GM19455 (cell line): ENCODE results near the gene LAMC3.

Source experiments
- ATAC-seq: cut with Tn5 transposase; IDR thresholded peaks from one replicate; pipeline ENCODE4 v1.9.1; 2021; ENCODE audit not compliant: unreplicated experiment

Gene LAMC3

DNA sequence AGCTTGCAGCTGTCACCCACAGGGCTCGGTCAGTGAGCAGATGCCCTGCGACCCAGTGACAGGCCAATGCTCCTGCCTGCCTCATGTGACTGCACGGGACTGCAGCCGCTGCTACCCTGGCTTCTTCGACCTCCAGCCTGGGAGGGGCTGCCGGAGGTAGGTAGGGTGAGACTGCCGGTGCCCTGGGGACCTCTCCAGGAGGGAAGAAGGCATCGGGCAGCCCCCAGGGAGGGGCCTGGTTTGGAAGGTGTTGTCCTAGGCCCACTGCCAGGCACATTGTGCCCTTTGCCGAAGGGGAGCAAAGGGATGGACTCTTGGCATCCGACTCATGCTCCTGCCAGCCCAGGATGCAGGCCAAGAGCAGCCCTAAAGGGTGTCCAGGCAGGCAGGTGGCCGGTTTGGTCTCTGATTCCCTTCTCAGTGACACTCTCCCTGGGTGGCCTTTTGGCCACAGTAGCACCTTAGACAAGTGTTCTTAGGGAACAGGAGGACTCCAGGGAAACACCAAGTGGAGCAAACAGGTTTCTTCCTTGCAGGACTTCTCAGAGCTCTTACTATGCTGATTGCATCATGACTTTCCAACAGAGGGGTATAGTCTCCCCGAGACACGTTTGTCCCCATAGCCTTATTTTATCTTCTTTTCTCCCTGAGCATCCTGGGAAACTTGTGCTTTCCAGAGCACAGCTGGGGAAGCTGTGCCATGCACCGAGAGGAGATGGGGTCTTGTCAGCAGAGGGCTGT lies 59.3 kb downstream of the LAMC3 start:
- no peak for ATAC-seq

DNA sequence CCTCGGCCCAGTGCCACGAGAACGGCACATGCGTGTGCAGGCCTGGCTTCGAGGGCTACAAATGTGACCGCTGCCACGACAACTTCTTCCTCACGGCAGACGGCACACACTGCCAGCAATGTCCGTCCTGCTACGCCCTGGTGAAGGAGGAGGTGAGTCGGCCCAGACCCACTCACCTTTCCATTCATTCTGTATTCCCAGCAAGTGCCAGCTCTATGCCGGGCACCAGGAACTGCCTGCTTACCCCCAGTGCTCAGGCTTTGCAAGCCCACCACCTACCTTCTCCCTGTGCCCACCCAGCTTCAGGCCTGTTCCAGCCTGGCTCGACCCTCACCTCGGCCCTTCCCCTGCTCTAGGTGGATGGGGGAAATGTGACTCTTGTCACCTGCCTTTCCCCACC lies 60.7 kb downstream of the LAMC3 start:
- no peak for ATAC-seq

DNA sequence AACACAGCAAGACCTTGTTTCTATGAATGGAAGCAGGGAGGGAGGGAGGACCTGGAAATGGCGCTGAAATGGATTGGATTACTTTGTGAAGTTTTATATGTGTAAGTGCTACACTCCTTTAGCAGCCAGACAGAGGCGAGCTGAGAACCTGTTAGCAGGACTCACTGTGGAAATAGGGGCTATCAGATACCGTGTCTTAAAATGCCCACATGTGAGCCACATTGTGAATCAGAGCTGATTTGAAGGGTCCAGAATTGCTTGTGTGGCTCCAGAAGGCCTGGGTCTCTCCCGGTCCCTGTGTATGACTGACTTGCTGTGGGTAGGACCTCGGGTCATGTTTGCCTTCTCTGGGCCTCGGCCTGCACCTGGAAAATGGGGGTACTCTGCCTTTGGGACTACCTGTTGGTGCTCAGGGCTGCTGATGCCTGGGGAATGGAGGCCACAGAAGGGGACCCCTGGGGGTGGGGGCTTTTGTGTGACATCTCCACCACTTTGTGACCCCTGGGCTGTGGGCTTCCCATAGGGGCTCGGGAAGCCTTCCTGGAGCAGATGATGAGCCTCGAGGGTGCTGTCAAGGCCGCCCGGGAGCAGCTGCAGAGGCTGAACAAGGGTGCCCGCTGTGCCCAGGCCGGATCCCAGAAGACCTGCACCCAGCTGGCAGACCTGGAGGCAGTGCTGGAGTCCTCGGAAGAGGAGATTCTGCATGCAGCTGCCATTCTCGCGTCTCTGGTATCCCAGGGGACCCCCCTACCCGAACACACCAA lies 63.3 kb downstream of the LAMC3 start:
- no peak for ATAC-seq

DNA sequence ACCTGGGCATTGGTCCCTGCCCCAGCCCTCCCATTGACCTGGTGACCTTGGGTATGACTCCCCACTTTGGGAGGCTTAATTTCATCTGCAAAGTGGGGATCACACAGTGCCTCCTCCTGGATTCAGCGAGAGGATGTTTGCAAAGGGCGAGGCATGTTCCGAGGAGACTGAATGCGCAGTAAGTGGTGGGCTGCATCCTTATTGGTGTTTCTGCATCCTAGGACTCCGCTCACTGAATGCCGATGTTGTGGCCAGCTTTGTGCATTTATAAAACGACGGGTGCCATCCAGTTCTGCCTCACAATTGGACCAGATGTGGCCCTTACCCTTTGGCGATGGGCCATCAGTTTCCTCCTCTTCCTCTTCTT lies 63.9 kb downstream of the LAMC3 start:
- ATAC-seq: no peak

DNA sequence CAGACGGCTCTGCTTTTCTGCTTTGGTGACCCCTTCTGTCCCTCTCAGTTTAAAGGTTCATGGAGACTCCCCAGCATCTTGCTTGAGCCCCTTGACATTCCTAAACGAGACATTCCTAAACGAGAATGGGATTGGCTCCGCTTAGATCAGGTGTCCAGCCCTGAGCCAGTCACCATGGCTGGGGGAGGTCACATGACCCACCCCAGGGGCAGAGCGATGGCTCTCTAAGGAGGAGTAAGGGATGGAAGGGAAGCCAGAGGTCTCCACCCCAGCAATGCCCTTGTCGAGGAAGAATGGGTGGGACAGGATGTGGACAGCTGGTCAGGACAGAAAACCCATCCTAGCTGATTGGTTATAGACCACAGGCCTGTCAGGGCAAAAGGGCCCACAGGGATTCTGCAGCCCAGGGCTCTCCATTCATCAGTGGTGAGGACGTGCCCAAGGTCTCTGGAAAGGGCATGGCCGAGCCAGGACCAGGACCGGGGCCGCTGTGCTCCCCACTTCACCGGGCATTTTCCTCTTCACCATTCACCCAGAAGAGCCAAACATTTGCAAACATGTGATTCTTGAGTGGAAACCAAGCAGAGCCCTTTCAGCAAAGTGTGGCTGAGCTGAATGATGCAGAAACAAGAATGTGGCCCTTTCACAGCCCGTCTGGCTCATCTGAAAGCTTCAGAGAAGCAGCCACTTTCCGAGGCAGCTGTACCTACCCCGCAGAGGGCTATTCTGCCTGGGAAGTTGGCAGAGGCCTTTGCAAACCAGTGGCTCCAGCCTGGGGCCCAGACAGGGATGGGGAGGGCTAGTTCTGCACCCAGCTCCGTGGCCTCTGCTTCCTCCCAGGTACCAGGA lies 67.6 kb downstream of the LAMC3 start:
- ATAC-seq: no peak

DNA sequence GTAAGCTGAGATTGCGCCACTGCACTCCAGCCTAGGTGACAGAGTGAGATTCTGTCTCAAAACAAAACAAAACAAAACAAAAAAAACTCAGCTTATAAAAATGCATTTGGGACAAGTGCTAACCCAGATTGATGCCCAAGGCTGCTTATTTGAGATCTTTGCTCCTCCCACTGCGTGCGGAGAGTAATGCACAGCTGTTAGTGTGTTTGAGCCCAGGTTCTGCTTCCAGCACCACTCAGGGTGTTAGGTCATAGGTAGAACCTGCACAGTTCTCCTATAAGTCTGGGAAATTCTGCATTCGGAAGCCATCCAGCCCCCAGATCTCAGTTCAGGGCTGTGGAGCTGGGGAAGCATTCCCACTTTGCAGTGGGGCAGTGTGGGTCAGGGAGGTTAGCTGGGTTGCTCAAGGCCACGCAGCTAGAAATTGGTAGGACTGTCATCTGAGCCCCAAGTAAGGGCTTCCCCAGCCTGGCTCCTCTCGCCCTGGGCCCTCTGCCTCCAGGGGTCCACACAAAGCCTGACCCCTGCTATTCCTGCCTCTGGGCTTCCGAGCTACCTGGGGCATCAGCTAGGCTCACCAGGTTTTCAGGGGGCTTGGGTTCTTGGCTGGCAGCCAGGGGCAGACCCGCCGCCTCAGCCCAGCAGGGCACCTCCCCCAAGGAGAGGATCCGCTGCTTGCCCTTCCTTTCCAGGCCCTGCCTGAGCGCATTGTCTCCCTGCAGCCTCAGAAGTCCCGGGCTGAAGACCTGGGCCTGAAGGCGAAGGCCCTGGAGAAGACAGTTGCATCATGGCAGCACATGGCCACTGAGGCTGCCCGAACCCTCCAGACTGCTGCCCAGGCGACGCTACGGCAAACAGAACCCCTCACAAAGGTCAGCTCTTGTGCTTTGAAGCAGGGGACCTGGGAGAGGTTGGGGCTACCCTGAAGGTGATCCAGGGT lies 69.7 kb downstream of the LAMC3 start:
- ATAC-seq: no peak

DNA sequence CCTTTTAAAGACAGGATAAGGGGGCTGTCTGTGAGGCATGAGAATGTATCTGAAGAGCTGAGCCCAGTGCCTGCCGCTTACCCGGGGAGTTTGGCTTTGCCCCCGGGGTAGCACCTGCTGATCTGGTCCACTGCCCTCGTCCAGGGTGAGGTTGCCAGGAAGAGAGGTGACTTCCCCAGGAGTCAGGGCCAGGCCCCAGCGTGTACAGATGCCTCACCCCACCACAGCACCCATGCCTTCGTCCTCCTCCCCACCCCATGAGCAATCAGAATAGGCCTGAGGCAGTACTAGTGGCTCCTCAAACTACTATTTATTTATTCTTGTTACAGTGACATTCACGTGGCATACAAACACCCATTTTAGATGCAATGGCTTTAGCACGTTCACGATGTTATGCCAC lies 71.6 kb downstream of the LAMC3 start:
- no peak for ATAC-seq

DNA sequence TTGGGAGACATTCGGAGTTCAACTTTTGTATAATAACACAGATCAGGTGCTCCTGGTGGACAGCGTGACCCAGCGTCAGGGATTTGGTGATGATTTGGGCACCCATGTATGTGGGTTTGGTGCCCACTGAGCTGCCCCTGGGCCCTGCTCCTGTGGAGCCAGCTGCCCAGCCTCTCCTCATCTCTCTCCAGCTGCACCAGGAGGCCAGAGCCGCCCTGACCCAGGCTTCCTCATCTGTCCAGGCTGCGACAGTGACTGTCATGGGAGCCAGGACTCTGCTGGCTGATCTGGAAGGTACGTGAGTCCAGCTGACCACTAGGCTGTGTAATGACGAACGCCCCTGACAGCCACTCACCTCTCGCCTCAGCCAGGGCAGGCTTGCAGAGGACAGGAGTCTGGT lies 72.9 kb downstream of the LAMC3 start:
- ATAC-seq: no peak

DNA sequence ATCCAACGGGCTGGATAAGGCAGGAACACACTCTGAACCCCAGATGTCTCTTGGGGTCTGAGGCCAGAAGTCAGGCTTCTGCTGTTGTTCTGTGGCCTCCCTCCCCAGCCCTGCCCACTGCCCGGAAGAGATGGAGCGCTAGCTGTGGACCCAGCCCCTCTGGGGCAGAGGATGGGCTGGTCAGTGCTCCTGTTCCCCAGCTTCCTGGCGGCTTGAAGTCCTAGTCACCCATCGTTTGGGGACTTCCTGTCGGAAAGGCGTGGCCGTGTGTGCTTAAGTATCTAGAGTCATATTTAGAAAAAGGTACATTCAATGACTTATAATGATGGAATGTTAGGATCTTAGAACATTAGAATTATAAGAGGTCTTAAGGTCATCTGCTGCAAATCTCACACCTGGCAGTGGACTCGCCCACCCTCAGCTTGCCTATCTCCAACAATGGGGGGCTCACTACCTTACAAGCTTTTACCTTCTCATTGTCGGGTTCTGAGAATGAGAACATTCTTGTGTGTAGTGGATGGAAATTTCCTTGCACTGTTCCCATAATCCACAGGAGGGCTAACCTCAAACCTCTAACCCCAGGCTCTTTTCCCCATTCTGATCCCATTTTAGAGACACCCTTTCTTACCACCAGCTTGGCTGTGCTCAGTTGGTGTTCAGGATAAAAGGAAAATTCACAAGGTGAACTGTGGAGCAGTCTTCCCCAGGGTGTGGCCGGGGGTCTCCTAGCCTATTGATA lies 74.0 kb downstream of the LAMC3 start:
- no peak for ATAC-seq

DNA sequence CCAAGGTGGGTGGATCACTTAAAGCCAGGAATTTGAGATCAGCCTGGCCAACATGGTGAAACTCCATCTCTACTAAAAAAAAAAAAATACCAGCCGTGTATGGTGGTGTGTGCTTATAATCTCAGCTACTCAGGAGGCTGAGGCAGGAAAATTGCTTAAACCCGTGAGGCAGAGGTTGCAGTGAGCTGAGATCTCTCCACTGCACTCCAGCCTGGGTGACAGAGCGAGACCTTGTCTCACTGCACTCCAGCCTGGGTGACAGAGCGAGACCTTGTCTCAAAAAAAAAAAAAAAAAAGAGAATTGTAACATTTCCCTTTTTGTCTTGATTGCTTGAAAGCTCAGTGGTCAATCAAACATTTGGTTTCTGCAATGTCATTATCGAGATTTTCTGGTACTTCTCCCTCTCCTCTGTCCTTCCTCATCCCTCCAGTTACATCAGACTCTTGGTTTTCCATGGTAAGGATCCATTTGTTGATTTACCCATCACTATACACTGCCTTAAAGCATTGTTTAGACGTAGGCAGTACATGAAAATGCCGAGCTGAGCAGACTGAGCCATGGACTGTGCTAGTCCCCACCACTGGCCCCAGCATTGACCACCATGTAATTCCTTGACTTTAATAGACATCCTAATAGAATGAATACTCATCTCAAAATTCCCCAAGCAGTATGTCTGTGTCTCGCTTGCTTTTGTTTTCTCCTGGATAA lies 75.8 kb downstream of the LAMC3 start:
- no peak for ATAC-seq

DNA sequence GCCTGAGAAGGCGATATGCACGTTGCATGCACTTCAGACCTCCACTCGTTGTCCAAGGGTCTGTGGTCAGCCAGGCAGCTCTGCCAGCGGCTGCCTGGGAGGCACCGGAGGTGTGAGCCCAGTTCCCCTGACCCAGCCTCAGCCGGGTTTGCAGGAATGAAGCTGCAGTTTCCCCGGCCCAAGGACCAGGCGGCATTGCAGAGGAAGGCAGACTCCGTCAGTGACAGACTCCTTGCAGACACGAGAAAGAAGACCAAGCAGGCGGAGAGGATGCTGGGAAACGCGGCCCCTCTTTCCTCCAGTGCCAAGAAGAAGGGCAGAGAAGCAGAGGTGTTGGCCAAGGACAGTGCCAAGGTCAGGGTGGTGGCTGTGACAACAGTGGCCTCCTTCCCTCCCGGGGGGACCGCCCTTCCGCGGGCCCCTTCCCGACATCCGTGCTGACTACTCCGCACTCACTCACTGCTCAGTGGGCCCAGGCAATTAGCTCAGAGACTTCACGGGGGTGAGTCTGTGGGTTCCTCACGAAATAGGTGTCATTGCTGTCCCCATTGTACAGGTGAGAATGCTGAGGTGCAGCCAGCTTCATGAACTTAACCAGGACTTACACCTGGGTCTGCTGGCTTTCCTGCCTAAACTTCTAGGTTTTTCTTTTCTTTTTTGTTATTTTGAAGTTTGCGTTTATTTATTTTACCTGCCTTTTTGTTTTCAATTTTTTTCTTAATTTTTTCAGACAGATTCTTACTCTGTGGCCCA lies 76.6 kb downstream of the LAMC3 start:
- ATAC-seq: no peak

DNA sequence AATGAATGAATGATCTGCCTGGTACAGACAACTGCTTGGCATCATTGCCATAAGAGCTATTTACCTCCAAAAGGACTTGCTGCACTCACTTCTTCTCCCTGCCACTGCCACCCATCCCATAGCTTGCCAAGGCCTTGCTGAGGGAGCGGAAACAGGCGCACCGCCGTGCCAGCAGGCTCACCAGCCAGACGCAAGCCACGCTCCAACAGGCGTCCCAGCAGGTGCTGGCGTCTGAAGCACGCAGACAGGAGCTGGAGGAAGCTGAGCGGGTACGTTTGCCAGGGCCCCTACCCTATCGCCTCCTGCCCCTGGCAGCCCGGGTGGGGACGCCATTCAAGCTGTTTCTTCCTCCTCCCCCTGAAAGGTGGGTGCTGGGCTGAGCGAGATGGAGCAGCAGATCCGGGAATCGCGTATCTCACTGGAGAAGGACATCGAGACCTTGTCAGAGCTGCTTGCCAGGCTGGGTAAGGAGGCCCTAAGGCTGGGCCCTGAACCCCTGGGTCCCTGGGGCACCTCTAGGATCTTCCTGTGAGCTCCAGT lies 78.5 kb downstream of the LAMC3 start:
- ATAC-seq: no peak

DNA sequence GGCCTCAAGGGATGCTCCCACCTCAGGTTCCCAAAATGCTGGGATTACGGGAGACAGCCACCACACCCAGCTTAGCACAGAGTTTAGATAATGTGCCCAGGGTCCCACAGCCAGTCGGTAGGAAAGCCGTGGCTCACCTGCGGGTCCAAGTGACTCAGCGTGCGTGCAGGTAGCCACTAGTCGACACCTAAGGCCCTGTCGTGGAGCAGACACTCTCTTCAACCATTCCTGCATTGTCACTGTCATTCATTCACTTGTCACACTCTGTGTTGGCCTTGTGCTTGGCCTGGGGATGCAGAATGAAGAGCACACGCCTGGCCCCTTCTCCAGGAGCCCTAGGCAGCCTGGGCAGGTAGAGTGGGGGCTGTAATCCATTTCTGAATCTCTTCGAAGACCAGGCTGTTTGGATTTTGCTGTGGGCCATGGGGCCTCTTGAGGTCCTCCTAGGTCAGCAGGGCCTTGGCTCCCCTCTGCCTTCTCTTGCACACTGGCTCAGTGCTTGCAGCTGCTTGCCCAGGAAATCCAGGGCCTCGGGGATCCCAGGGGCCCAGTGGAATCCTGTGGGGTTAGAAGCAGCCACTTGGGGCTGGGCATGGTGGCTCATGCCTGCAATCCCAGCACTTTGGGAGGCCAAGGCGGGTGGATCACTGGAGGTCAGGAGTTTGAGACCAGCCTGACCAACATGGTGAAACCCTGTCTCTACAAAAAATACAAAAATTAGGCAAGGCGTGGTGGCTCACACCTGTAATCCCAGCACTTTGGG lies 81.2 kb downstream of the LAMC3 start:
- ATAC-seq: no peak

DNA sequence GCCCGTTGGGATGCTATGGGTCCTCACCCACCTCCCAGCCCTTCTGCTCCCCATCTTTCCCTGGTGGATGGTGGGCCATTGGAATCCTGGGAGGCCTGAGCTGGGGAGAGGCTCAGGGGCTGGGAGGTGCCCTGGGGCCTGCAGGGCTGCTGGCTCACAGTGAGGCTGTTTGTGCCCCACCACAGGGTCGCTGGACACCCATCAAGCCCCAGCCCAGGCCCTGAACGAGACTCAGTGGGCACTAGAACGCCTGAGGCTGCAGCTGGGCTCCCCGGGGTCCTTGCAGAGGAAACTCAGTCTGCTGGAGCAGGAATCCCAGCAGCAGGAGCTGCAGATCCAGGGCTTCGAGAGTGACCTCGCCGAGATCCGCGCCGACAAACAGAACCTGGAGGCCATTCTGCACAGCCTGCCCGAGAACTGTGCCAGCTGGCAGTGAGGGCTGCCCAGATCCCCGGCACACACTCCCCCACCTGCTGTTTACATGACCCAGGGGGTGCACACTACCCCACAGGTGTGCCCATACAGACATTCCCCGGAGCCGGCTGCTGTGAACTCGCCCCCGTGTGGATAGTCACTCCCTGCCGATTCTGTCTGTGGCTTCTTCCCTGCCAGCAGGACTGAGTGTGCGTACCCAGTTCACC lies 82.5 kb downstream of the LAMC3 start:
- ATAC-seq: no peak

DNA sequence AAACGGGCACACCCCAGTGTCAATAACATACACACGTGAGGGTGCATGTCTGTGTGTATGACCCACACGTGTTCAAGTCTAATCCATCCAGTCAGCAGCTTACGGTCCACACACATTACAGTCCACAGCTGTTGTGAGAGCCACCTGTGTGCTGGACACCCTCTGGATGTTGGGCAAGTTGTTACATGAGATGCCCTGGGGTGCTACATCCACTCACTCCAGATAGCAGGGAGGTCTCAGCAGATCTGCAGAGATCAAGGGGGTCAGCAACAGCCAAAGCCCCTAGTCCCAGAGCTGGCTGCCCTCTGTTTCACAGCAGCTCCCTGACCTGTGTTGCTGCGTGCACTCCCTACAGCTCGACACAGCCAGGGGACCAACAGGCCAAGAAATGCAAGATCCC lies 83.1 kb downstream of the LAMC3 start:
- no peak for ATAC-seq

DNA sequence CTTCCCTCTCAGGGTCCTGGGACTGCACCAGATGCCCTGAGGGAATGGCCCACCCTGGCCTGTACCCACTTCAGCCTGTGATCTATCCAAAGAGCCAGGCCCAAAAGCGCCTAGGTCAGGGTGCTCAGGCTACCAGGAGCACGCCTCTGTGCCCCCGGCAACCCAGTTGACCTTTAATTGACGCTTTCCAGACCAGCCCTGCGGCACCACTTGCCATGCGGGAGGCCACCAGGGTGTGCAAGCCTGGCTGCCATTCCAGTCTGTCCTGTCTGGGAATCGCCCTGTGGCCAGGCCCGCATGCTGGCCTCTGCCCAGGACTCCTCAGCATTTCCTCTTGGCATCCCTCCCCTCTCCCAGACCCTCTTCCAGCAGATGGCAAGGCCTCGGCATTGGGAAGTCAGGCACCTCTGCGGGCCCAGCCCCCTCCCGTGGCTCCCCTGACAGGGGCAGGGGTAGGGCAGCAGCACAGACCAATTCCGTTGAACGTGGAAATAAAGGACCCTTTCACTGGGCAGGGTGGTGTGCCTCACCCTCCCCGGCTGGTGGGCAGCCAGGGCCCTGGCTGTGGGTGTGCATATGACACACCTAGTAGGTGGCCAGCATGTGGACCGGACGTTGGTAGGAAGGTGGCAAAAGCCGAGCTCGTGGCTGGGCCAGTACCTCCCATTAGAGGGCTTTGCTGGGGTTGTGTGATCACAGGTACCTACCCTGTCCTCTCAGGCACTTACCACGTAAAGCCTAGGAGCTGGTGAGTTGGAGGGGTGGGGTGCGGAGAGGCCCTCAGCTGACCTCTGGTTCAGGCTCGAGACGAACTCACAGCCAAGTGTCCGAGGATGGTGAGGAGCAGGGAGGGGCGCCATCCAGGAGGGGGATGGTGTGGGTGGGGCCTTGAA lies 83.8 kb downstream of the LAMC3 start:
- no peak for ATAC-seq
